Stimulated activated CD4-positive, alpha-beta T cell treated with anti-CD3 and anti-CD28 coated beads, TNF-alpha, amount 100 ng/mL, for 4 hours (primary cell): ENCODE data around the gene PARP6.

Source experiments
- DNase-seq, 3 experiments: peaks; one replicate each; pipeline ENCODE4 v3.0.0-alpha.2; 2020; ENCODE audit warnings: low read depth in 3 of 3

Gene PARP6

DNA sequence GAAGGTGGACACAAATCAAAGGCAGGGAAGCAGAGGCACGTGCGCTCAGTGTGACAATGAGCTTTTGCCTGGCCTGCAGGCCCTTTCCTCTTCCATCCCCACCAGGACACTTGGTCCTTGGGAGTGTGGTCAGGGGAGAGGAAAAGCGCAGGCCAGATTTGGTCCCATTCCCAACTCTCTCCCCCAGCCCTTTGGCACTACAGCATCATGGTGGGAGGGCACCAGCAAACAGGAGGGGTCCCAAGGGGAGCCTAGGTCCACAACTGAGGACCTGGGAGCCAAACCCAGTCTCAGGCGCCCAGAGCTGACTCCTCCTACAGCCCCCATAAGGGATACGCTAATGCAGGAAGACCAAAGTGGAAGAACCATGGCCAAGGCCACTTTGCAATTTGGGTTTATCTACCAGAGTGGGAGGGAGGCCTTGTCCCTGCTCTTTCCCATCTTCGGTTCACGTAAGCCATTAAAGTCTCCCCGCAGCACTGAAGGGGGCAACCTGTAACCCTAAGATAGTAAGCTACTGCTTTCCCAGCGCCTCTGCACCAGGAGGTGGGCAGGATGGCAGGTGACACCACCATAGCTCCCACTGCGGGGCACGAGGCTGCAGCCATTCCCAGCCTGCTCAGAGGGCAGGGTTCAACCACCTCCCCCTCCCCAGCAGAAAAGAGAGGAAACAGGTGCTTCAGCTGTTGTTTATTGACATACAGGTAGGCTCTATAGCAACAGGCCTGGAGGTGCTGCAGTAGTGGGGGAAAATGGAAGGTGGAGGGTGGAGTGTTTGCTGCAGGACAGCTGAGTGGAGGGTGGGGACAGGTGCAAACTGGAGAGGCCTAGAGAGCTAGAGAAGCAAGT is 73.8 kb downstream of the PARP6 start:
- DNase-seq: no peak

DNA sequence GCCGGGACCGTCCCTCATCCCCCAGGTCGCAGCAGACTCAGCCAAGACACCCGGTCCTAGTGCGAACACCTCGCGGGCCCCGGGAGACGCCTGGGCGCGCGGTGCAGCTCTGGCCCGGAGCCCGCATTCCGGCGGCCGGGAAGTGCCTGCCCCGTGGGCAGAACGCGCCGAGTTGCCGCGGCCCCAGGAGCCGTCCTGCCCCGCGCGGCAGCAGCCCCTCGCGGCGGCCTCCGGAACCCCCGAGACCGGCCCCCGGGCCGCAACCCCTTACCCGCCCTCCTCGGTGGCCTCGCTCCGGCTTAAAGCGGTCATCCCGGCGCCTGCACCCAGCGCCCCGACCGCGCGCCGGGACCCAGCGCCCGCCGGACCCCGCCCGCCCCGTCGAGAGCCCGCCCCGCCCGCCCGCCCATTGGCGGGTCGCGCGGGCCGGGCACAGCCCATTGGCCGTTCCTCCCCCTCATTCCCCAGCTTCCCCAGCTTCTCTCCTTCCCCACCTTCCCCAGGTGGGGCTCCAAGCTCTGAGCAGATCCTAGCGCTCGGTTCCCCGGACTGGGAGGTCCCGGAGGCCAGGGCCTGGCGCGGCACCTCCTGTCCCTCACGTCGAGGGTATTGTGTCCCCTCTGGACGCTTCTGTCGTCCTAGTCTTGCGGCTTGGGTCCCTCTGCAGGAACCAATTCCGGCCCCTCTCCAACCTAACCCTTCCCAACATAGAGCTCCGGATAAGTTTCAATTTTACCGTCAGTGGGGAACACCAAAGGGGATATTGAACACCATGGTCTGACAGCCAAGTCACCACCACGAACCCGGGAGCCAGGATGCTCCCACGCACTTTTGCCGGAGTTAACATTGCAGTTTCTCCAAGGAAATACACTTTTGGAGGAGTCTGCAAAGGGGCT is 74.6 kb downstream of the PARP6 start, which contains the start of gene GRAMD2A:
Gene GRAMD2A, minus strand, starts transcription at position 328 of the 896 bp plus-strand sequence.
- no peak for DNase-seq

DNA sequence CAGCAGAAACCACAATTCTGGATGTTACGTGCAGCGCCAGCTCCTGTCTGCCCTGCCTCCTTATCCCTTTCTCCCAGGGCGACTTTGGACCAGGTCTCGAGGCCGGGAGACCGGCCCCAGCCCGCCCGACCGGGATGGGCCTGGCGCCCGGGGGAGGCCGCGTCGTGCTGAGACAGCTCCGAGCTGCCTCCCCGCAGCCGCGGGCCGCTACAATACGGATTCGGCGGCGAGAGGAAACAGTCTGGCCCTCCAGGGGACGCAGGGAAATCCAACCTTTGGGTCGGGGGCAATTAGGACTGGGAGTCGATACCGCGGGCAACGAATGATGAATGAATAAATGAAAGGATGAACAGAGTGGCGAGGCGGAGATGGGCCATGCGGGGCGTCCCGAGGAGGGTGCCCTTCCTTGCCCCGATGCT is 75.3 kb downstream of the PARP6 start:
- DNase-seq: no peak

DNA sequence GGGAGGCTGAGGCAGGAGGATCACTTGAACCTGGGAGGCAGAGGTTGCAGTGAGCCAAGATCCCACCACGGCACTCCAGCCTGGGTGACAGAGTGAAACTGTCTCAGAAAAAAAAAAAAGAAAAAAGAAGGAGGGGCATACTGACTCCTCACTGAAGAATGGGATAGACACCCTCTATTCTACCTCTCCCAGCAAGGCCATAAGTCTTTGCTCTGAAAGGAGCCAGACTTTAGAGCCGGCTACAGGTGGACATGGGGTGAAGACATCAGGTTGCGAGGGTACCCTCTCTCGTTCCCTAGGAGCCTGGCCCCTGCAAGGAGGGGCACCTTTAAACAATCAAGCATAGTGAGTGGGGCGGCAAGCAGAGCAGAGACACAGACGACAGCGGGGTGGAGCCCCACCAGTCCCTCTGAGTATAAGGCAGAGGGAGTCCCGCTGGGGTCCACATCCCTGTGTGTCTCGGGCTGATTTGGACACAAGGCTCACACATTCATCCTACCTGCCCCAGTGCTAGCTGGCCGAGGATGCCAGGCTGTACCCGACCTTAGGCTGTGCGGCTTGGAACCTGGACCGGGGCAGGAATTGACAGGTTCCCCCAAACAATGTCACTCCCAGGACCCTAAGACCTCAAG is 75.8 kb downstream of the PARP6 start:
- DNase-seq: no peak

- DNase-seq: no peak
These were observed 77.2 kb downstream of the PARP6 start for GRCh38 chr15:72195101-72195511.

DNA sequence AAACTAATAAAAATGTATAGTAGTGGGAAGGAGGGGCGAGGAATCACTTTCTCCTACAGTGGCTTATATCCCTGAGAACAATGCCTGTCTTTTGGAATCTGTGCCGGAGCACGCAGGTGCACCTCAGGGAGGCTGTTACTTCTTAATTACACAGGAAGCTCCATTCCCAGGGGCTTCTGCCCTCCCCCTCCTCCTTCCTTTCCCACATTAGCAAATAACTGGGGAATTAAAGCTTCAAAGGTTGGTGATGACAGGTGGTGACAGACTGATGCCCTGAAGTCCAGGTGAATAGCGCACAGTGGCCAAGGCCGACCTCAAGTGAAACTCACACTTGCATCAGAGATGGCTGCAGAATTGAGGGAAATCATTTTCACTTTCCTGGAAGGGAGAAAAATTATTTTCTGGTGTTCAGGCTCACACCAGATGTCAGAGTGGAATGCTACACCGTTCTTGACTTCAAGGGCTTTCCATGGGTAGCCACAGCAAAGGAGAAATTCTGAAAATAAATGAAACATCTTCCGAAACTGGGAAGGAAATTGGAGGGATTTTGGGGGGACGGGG is 78.4 kb downstream of the PARP6 start:
- DNase-seq: no peak

GRCh38 chr15:72192416-72192815 is 79.9 kb downstream of the PARP6 start:
- no peak for DNase-seq
